Ishikawa (cell line): ENCODE measurements around the gene IBSP.

ENCODE experiments used
- TAF1 ChIP-seq: IDR thresholded peaks from 2 replicates; pipeline ENCODE4 v1.6.1; 2012; ENCODE audit warnings: low read depth, mild to moderate bottlenecking
- TEAD4 ChIP-seq: IDR thresholded peaks from 2 replicates; pipeline ENCODE4 v1.6.1; 2012

GRCh38 chr4:87803421-87803820 lies 4.1 kb downstream of the IBSP start:
- TF ChIP-seq TEAD4 (no peak), TAF1 (no peak)
